Liver (tissue), 9 donors: ENCODE measurements around the gene IL7R. TPM values are rescaled to one million over a fixed set of nuclear protein-coding genes. Genes with fewer than 3 reads are reported as not detected.

ENCODE experiments used
- DNase-seq: peaks from one replicate; pipeline ENCODE4 v3.0.0-alpha.2; 2017; ENCODE audit warnings: low spot score
- H3K27ac ChIP-seq, 2 donors: one replicate each; pipeline ENCODE4 v1.7.0; 2013; ENCODE audit warnings: inconsistent platforms in 2 of 2, low read length in 2 of 2, control low read depth in 1 of 2, low read depth in 1 of 2, mild to moderate bottlenecking in 1 of 2
- H3K27me3 ChIP-seq, 4 donors: one replicate each; pipeline versions ENCODE4 v1.6.1 to v1.7.0; 2013; ENCODE audit warnings: low read length in 3 of 4, inconsistent platforms in 1 of 4, mild to moderate bottlenecking in 1 of 4, moderate library complexity in 1 of 4; ENCODE audit not compliant: control insufficient read depth in 4 of 4, insufficient read depth in 4 of 4
- H3K36me3 ChIP-seq, 4 donors: one replicate each; pipeline versions ENCODE4 v1.6.1 to v1.7.0; 2013; ENCODE audit warnings: low read length in 3 of 4, mild to moderate bottlenecking in 3 of 4, low read depth in 1 of 4, moderate library complexity in 1 of 4; ENCODE audit not compliant: control insufficient read depth in 4 of 4, insufficient read depth in 3 of 4
- H3K4me1 ChIP-seq, 4 donors: one replicate each; pipeline versions ENCODE4 v1.6.1 to v1.7.0; 2013; ENCODE audit warnings: low read length in 3 of 4, mild to moderate bottlenecking in 3 of 4, moderate library complexity in 1 of 4; ENCODE audit not compliant: control insufficient read depth in 4 of 4, insufficient read depth in 4 of 4
- H3K4me3 ChIP-seq, 3 donors: one replicate each; pipeline versions ENCODE4 v1.6.1 to v1.7.0; 2013; ENCODE audit warnings: low read length in 3 of 3, control low read depth in 1 of 3, low read depth in 1 of 3, mild to moderate bottlenecking in 1 of 3
- H3K9ac ChIP-seq, 2 donors: one replicate each; pipeline ENCODE4 v1.7.0; 2013; ENCODE audit warnings: low read length in 2 of 2, mild to moderate bottlenecking in 2 of 2, moderate library complexity in 2 of 2, control low read depth in 1 of 2, low read depth in 1 of 2
- H3K9me3 ChIP-seq, 4 donors: one replicate each; pipeline versions ENCODE4 v1.6.1 to v1.7.0; 2013; ENCODE audit warnings: low read length in 3 of 4; ENCODE audit not compliant: control insufficient read depth in 4 of 4
- ATF3 ChIP-seq: IDR thresholded peaks from 2 replicates; pipeline ENCODE4 v1.6.1; 2016; ENCODE audit warnings: antibody characterized with exemption
- EGR1 ChIP-seq, 2 donors: IDR thresholded peaks; 2 replicates each; pipeline ENCODE4 v1.6.1; 2016 to 2018; ENCODE audit warnings: antibody characterized with exemption in 2 of 2, low read depth in 2 of 2
- FOXA1 ChIP-seq: IDR thresholded peaks from 2 replicates; pipeline ENCODE4 v1.6.1; 2016; ENCODE audit warnings: antibody characterized with exemption
- FOXA2 ChIP-seq: IDR thresholded peaks from 2 replicates; pipeline ENCODE4 v1.6.1; 2016; ENCODE audit warnings: antibody characterized with exemption
- GABPA ChIP-seq, 2 donors: IDR thresholded peaks in 1 of 2; conservative IDR thresholded peaks in 1 of 2; 2 replicates each; pipeline ENCODE4 v1.6.1; 2016; ENCODE audit warnings: antibody characterized with exemption in 2 of 2, mild to moderate bottlenecking in 1 of 2, moderate library complexity in 1 of 2
- HNF4A ChIP-seq, 2 donors: conservative IDR thresholded peaks; 2 replicates each; pipeline ENCODE4 v1.6.1; 2016; ENCODE audit warnings: antibody characterized with exemption in 2 of 2, mild to moderate bottlenecking in 2 of 2
- HNF4G ChIP-seq: IDR thresholded peaks from 2 replicates; pipeline ENCODE4 v1.6.1; 2016; ENCODE audit warnings: antibody characterized with exemption
- JUND ChIP-seq, 2 donors: IDR thresholded peaks; 2 replicates each; pipeline ENCODE4 v1.6.1; 2016; ENCODE audit warnings: antibody characterized with exemption in 2 of 2
- MAX ChIP-seq: IDR thresholded peaks from 2 replicates; pipeline ENCODE4 v1.6.1; 2016; ENCODE audit warnings: antibody characterized with exemption
- NR2F2 ChIP-seq: IDR thresholded peaks from 2 replicates; pipeline ENCODE4 v1.6.1; 2016; ENCODE audit warnings: antibody characterized with exemption
- RAD21 ChIP-seq, 2 donors: IDR thresholded peaks; 2 replicates each; pipeline ENCODE4 v1.6.1; 2016; ENCODE audit warnings: antibody characterized with exemption in 2 of 2, mild to moderate bottlenecking in 2 of 2
- RXRA ChIP-seq, 2 donors: IDR thresholded peaks; 2 replicates each; pipeline ENCODE4 v1.6.1; 2017 to 2018; ENCODE audit warnings: antibody characterized with exemption in 2 of 2, mild to moderate bottlenecking in 1 of 2
- SP1 ChIP-seq: IDR thresholded peaks from 2 replicates; pipeline ENCODE4 v1.6.1; 2018; ENCODE audit warnings: antibody characterized with exemption, mild to moderate bottlenecking
- TAF1 ChIP-seq: conservative IDR thresholded peaks from 2 replicates; pipeline ENCODE4 v1.6.1; 2016; ENCODE audit warnings: antibody characterized with exemption, mild to moderate bottlenecking
- YY1 ChIP-seq: IDR thresholded peaks from 2 replicates; pipeline ENCODE4 v1.6.1; 2016; ENCODE audit warnings: antibody characterized with exemption, mild to moderate bottlenecking
- ZBTB33 ChIP-seq: IDR thresholded peaks from 2 replicates; pipeline ENCODE4 v1.6.1; 2016; ENCODE audit warnings: antibody characterized with exemption
- WGBS: extraction: QIAGEN DNeasy Blood & Tissue Kit; methylation state at CpG from one replicate; pipeline ENCODE4 v1.1.7; 2013; 5-methylcytosine and 5-hydroxymethylcytosine counted together
- polyA plus RNA-seq, 2 donors: library from polyadenylated mRNA; stranded (reverse) in 1 of 2; unstranded in 1 of 2; fragments of 200-250 nt in 1 of 2; fragments of >200 nt in 1 of 2; fragmentation: Nextera tagmentation in 1 of 2; extraction: Ambion mirVana in 1 of 2; gene quantifications; one replicate each; pipeline versions ENCODE4 v1.2.1 to v1.2.3, GENCODE V29; 2013 to 2015
- total RNA-seq, 2 donors: library from RNA; depleted of rRNA; stranded (reverse); fragments of >200 nt; gene quantifications; one replicate each; pipeline ENCODE4 v1.2.3, GENCODE V29; 2014
- TF ChIP-seq, protein P1 (sequence below): IDR thresholded peaks from 2 replicates; pipeline ENCODE4 v1.6.1; 2016; ENCODE audit warnings: antibody characterized with exemption, mild to moderate bottlenecking
- TF ChIP-seq, protein P2 (sequence below): fragments of 150-350 bp; IDR thresholded peaks from 2 replicates; pipeline ENCODE4 v1.5.1; 2017; ENCODE audit warnings: improper control_type of control experiment, low read depth, low read length; ENCODE audit not compliant: missing input control
- donor health status: healthy.
- donor health status: healthy.
- donor health status: healthy.
- donor health status: healthy.
- donor health status: healthy.

IL7R gene
- total and polyA plus RNA-seq, 4 donors: 1.0 to 5.4 (median 2.4) TPM

GRCh38 chr5:35879096-35879495, 22.4 kb downstream of the IL7R start:
- no peaks in the 10 kb centered on the region for H3K36me3 ChIP-seq
- H3K4me1 ChIP-seq: no peaks in the 10 kb centered on the region
- H3K9me3 ChIP-seq: no peaks in the 10 kb centered on the region
- H3K9ac ChIP-seq: no peak overlapping the region
- TF ChIP-seq RAD21 (IDR thresholded peaks at IDR 0.05): no peak
- TF ChIP-seq SP1: no peak
- WGBS: 90% methylated on average over 2 of the region's 2 CpGs
- no peaks in the 10 kb centered on the region for H3K27me3 ChIP-seq
- H3K27ac ChIP-seq: no peak overlapping the region
- no peak overlapping the region for H3K4me3 ChIP-seq
- no peak for DNase-seq

DNA sequence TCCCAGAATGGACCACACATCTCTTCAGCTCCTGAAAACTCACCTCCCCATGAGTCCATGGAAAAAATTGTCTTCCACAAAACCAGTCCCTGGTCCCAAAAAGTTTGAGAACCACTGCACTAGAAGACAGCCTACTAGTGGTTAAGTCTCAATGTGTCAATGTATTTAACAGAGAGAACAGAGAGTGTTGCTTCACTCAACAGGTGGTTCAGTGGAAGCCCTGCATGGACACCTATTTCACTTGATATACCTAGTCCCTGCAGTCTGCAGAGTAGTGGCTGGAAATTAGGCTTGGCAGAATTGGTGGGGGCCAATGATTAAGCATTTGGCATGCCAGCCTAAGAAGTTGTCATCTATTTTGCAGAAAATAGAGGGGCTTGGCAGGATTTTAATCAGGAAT, 23.0 kb downstream of the IL7R start:
- Histone ChIP-seq H3K4me3 (no peak overlapping the region), H3K9ac (no peak overlapping the region), H3K9me3 (no peaks in the 10 kb centered on the region), H3K36me3 (no peaks in the 10 kb centered on the region), H3K27me3 (no peaks in the 10 kb centered on the region), H3K27ac (no peak overlapping the region), H3K4me1 (no peaks in the 10 kb centered on the region)
- no peak for DNase-seq
- TF ChIP-seq, protein P1, sequence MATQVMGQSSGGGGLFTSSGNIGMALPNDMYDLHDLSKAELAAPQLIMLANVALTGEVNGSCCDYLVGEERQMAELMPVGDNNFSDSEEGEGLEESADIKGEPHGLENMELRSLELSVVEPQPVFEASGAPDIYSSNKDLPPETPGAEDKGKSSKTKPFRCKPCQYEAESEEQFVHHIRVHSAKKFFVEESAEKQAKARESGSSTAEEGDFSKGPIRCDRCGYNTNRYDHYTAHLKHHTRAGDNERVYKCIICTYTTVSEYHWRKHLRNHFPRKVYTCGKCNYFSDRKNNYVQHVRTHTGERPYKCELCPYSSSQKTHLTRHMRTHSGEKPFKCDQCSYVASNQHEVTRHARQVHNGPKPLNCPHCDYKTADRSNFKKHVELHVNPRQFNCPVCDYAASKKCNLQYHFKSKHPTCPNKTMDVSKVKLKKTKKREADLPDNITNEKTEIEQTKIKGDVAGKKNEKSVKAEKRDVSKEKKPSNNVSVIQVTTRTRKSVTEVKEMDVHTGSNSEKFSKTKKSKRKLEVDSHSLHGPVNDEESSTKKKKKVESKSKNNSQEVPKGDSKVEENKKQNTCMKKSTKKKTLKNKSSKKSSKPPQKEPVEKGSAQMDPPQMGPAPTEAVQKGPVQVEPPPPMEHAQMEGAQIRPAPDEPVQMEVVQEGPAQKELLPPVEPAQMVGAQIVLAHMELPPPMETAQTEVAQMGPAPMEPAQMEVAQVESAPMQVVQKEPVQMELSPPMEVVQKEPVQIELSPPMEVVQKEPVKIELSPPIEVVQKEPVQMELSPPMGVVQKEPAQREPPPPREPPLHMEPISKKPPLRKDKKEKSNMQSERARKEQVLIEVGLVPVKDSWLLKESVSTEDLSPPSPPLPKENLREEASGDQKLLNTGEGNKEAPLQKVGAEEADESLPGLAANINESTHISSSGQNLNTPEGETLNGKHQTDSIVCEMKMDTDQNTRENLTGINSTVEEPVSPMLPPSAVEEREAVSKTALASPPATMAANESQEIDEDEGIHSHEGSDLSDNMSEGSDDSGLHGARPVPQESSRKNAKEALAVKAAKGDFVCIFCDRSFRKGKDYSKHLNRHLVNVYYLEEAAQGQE: no peak
- TF ChIP-seq YY1 (no peak), HNF4G (no peak), ZBTB33 (no peak), ATF3 (no peak), SP1 (no peak), RAD21 (IDR thresholded peaks at IDR 0.05) (no peak), HNF4A (conservative IDR thresholded peaks at IDR 0.05) (no peak), NR2F2 (no peak), FOXA1 (no peak), RXRA (IDR thresholded peaks at IDR 0.05) (no peak), MAX (no peak), JUND (IDR thresholded peaks at IDR 0.05) (no peak), EGR1 (IDR thresholded peaks at IDR 0.05; ENCODE audit: low read depth in 2 of 2) (no peak), FOXA2 (no peak), TAF1 (no peak), GABPA (IDR thresholded peaks at IDR 0.05 in 1 of 2, conservative IDR thresholded peaks at IDR 0.05 in 1 of 2) (no peak)
- TF ChIP-seq, protein P2, sequence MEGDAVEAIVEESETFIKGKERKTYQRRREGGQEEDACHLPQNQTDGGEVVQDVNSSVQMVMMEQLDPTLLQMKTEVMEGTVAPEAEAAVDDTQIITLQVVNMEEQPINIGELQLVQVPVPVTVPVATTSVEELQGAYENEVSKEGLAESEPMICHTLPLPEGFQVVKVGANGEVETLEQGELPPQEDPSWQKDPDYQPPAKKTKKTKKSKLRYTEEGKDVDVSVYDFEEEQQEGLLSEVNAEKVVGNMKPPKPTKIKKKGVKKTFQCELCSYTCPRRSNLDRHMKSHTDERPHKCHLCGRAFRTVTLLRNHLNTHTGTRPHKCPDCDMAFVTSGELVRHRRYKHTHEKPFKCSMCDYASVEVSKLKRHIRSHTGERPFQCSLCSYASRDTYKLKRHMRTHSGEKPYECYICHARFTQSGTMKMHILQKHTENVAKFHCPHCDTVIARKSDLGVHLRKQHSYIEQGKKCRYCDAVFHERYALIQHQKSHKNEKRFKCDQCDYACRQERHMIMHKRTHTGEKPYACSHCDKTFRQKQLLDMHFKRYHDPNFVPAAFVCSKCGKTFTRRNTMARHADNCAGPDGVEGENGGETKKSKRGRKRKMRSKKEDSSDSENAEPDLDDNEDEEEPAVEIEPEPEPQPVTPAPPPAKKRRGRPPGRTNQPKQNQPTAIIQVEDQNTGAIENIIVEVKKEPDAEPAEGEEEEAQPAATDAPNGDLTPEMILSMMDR: no peak
